ENCODE data around the gene ARHGEF37.

The ARHGEF37 gene

GRCh38 chr5:149657324-149657723 is 76.0 kb downstream of the ARHGEF37 start:
- TF ChIP-seq CTCF (IDR thresholded peaks at IDR 0.05; ENCODE audit: low read depth, low read length) = no peak
- no peak overlapping the region for H3K4me3 ChIP-seq (ENCODE audit: low read depth, low read length)

- TF ChIP-seq CTCF (IDR thresholded peaks at IDR 0.05; ENCODE audit: low read depth, low read length) = no peak
- no peak overlapping the region for H3K4me3 ChIP-seq (ENCODE audit: low read depth, low read length)
Measured at GRCh38 chr5:149658299-149658698, 77.0 kb downstream of the ARHGEF37 start.

- TF ChIP-seq CTCF (IDR thresholded peaks at IDR 0.05; ENCODE audit: low read depth, low read length) = no peak
Measured at GRCh38 chr5:149664083-149664482, 82.8 kb downstream of the ARHGEF37 start.

GRCh38 chr5:149664666-149665415 is 83.5 kb downstream of the ARHGEF37 start:
- H3K4me3 ChIP-seq (ENCODE audit: low read depth, low read length) = no peak overlapping the region
- TF ChIP-seq CTCF (IDR thresholded peaks at IDR 0.05; ENCODE audit: low read depth, low read length) = no peak

More at GRCh38 chr5:149664083-149664482, 82.8 kb downstream of the ARHGEF37 start:
- H3K4me3 ChIP-seq (ENCODE audit: low read depth, low read length) = no peak overlapping the region

DNA sequence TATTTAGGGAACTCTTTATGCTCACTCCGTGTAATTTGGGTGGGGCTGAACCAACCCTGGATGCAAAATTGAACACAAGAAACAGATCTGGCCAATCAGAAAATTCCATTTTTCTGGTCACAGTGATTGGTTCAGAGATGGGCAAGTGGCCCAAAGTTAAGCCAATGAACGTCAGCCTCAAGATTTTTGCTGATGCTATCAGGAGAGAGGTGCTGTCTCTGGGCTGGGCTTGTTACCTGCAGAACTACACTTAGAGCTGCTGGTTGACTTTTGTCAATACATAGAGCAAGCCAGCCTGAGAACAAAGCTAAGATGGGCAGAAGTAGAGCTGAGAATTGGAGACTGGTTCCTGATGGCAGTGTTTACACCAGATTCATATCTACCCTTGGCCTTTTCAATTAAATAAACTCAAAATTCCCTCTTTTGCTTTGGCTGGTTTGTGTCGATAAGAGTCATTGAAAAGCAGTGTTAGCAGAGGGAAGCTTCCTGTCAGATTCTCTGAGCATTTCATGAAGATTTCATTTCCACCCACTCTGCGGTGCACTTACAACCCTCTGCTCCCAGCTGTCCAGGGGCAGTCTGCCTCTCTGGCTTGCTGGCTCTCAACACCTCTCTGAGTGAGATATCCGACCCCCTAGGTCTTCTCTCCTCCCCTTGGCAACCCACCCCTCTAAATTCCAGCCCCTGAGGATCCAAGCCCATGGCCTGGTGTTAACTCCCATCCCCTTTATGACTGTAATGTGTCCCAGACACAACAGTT is 84.3 kb downstream of the ARHGEF37 start:
- TF ChIP-seq CTCF (IDR thresholded peaks at IDR 0.05; ENCODE audit: low read depth, low read length) = no peak
- no peak overlapping the region for H3K4me3 ChIP-seq (ENCODE audit: low read depth, low read length)

DNA sequence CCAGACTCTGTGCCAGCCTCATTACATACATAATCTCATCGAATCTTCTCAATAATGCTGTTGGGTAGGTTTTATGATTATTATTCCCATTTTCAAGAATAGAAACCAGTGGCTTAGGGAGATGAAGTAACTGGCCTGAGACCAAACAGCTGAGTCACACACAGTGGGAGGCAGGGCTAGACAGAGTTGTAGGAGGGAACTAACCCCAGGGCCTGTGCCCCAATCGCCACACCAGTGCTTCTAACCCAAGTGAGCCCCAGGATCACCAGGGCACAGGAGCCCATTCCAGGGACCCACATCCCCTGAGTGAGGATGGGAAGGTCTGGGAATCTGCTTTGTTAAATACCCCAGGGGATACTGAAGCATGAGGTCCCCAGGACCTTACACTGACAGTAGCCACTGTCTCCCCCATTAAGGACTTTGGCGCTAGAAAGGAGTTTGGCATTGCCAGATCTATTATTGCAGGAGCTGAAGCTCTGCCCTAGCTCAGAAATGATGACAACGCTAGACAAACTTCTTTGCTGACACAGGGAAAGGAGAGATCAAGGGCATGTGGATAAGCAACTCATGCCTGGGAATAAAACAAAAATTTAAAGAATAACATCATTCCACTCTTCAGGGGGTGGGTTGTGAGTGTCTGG is 85.0 kb downstream of the ARHGEF37 start:
- no peak for TF ChIP-seq CTCF (IDR thresholded peaks at IDR 0.05; ENCODE audit: low read depth, low read length)
- H3K4me3 ChIP-seq (ENCODE audit: low read depth, low read length) = no peak overlapping the region
